CD4-positive, alpha-beta T cell treated with Interleukin-15 for 1 hour (primary cell): ENCODE data around the gene HMBS.
"Not testable (repeated sequence)": the region's sequence is repeated elsewhere in the genome, so short reads cannot be mapped to it uniquely, and the experiment has no call there.

ENCODE experiments used
- DNase-seq: peaks from one replicate; pipeline ENCODE4 v3.0.0-alpha.2; 2020

Gene HMBS

GRCh38 chr11:119121811-119122124 lies 37.1 kb downstream of the HMBS start:
- DNase-seq: no peak

- DNase-seq: no peak
Observed at GRCh38 chr11:119125821-119126220, 41.1 kb downstream of the HMBS start.

GRCh38 chr11:119126675-119127268 lies 42.1 kb downstream of the HMBS start:
- no peak for DNase-seq

GRCh38 chr11:119130662-119131061 lies 46.0 kb downstream of the HMBS start:
- no peak for DNase-seq

DNA sequence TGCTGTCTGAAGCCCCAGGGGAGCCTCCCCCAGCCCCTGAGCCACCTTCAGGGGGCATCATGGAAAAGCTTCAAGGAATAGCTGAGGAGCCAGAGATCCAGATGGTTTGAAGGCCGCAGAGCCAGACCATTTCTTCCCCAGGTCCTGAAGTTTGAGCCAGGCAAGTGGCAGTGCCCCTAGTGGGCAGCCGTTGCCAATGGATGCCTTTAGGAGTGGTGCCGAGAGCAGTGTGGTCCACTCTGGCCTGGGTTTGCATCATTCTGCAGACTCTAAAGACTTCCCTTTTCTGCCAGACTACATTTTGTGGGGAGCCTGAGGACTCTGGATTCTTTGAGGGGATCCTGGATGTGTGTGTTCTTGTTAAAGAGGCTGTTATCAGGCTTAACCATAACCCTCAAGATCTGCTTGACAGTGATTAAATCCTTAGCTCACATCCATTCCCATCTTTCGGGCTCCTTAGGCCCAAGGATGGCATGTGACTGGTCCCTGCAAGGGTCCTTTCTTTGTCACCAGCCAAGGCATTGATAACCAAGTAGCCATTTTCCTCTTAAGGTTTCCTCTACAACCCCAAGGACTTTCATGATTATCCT lies 49.8 kb downstream of the HMBS start:
- DNase-seq: peak; percentile 34

DNA sequence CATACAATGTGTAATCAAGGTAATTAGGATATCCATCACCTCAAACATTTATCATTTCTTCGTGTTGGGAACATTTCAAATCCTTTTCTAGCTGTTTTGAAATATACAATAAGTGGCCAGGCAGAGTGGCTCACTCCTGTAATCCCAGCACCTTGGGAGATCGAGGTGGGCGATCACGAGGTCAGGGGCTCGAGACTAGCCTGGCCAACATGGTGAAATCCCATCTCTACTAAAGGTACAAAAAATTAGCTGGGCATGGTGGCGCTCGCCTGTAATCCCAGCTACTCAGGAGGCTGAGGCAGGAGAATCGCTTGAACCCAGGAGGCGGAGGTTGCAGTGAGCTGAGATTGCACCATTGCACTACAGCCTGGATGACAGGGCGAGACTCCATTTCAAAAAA lies 54.6 kb downstream of the HMBS start:
- DNase-seq: not testable (repeated sequence)
